AG04449 (cell line): ENCODE measurements around the gene PBX1.

Experiments used
- CTCF ChIA-PET: fragments of 350-600 bp; formaldehyde crosslinking; extraction: SDS; loops from one replicate; lab custom pipeline; 2021; ENCODE audit warnings: antibody characterized with exemption; lab: Yijun Ruan, JAX
- POLR2A ChIA-PET: fragments of 400-600, 350-600 bp; formaldehyde crosslinking; extraction: SDS; loops from one replicate; lab custom pipeline; 2020; ENCODE audit warnings: antibody characterized with exemption, inconsistent platforms; lab: Yijun Ruan, JAX
- DNase-seq: peaks from one replicate; pipeline ENCODE4 v3.0.0-alpha.2; 2010; ENCODE audit warnings: low read depth, low spot score
- H3K4me3 ChIP-seq: 2 replicates; pipeline ENCODE4 v1.5.1; 2011; ENCODE audit warnings: low read depth, mild to moderate bottlenecking, control low read depth, low read length
- TF ChIP-seq, protein P1 (sequence below): IDR thresholded peaks from one replicate; pipeline ENCODE4 v1.5.1; 2011; ENCODE audit warnings: mild to moderate bottlenecking, moderate library complexity, low read length, control low read depth, inconsistent platforms; ENCODE audit not compliant: insufficient read depth; ENCODE audit errors: missing control alignments

Gene PBX1

DNA sequence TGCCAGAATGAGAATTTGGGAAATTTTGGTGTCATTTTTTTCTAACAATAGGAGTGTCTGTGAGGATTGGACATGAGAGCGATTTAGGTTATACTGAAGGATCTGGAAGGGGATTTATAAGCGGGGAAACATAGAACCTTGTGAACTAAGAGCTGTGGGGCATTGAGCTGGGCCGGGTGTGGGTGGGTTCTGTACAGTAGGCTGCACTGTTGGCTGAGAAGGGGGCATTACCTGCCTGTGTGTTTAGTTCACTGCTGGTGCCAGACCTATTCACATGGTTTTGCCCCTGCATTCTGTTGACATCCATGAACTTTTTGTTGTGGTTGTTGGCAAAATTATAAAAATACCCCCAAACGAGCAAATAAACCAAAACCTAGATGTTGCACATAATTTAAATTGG lies 8.8 kb downstream of the PBX1 start:
- TF ChIP-seq, protein P1, sequence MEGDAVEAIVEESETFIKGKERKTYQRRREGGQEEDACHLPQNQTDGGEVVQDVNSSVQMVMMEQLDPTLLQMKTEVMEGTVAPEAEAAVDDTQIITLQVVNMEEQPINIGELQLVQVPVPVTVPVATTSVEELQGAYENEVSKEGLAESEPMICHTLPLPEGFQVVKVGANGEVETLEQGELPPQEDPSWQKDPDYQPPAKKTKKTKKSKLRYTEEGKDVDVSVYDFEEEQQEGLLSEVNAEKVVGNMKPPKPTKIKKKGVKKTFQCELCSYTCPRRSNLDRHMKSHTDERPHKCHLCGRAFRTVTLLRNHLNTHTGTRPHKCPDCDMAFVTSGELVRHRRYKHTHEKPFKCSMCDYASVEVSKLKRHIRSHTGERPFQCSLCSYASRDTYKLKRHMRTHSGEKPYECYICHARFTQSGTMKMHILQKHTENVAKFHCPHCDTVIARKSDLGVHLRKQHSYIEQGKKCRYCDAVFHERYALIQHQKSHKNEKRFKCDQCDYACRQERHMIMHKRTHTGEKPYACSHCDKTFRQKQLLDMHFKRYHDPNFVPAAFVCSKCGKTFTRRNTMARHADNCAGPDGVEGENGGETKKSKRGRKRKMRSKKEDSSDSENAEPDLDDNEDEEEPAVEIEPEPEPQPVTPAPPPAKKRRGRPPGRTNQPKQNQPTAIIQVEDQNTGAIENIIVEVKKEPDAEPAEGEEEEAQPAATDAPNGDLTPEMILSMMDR = no peak
- ChIA-PET CTCF (no interaction called here), POLR2A (no interaction called here)
- H3K4me3 ChIP-seq = no peak overlapping the region
- no peak for DNase-seq

DNA sequence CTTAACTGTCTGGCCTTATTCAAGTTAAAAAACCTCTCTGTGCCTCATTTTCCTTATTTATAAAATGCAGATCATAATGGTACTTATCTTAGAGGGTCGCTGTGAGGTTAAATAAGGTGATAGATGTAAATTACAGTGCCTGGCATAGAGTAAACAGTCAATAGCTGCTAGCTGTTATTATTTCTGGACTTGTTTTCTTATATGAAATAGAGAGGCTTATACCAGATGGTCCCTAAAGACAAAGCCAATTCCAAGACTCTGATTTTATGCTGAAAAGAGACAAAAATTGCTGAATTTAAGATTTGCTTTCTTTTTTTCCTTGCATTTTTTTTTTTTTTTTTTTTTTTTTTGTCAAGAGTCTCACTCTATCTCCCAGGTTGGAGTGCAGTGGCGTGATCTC lies 10.3 kb downstream of the PBX1 start:
- POLR2A ChIA-PET = no interaction called here
- CTCF ChIA-PET = no interaction called here
- TF ChIP-seq, protein P1 = no peak
- no peak for DNase-seq
- no peak overlapping the region for H3K4me3 ChIP-seq

DNA sequence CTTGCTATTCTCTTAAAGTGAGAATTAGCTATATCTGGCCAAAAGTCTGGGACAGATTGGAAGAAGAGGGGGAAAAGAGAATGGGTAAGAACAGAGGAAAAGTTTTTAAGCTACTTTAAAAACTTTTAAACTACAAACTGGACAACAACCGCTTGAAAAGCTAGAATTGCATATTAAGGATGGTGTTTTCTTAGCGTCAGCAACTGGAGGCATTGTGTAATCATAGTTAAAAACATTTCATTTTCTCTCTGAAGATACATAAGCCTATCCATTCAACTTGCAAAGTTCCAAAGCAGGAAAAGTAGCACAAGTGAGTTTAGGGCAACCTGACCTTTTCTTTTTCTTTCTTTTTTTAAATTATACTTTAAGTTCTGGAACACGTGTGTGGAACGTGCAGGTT lies 10.9 kb downstream of the PBX1 start:
- POLR2A ChIA-PET = no interaction called here
- DNase-seq = no peak
- CTCF ChIA-PET = no interaction called here

DNA sequence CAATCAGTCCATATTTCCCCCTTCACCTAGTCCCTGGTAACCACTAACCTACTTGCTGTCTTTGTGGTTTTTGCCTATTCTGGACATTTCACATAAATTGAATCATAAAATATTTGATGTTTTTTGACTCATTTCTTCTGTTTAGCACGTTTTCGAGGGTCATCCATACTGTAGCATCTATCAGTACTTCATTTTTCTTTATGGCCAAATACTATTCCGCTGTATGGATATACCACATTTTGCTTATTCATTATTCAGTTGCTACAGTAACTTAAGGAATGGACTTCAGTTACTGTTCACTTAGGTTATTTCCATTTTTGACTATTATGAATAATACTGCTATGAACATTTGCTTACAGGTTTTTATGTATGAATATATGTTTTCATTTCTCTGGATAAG lies 12.3 kb downstream of the PBX1 start:
- TF ChIP-seq, protein P1 = no peak
- no peak for DNase-seq
- ChIA-PET POLR2A (no interaction called here), CTCF (interaction anchor here (1.9 kb wide), 1 partner anchor 216 kb away, joined by 6 read pairs; no protein-coding TSS in a partner anchor)
- H3K4me3 ChIP-seq = no peak overlapping the region

More for the DNA sequence above, 10.9 kb downstream of the PBX1 start:
- TF ChIP-seq, protein P1 = no peak
- H3K4me3 ChIP-seq = no peak overlapping the region

DNA sequence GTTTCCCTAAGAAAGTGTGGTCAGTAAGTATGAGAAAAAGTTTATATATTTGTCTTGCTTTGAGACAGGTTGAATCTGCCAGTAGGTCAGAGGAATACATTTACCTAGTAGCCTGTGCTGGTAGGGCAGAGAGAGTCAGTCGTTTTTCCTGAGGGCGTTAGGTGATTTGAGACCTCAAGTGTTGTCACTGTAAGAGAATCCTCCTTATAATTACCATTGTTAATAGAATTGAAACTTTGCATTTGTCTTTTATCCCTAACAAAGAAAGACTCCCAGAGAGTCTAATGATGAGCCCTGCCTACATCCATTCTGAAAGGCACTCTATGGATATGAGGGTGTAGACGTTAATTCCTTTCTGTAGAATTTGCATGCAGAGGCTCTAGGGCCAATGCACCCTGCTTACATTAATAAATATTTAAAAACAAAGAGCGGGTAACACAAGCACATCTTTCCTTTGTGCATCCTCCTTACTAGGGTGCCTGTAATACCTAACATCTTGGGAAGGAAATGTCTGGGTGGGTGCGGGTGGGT lies 16.4 kb downstream of the PBX1 start:
- TF ChIP-seq, protein P1 = no peak
- ChIA-PET POLR2A (no interaction called here), CTCF (no interaction called here)
- no peak overlapping the region for H3K4me3 ChIP-seq
- DNase-seq = no peak

DNA sequence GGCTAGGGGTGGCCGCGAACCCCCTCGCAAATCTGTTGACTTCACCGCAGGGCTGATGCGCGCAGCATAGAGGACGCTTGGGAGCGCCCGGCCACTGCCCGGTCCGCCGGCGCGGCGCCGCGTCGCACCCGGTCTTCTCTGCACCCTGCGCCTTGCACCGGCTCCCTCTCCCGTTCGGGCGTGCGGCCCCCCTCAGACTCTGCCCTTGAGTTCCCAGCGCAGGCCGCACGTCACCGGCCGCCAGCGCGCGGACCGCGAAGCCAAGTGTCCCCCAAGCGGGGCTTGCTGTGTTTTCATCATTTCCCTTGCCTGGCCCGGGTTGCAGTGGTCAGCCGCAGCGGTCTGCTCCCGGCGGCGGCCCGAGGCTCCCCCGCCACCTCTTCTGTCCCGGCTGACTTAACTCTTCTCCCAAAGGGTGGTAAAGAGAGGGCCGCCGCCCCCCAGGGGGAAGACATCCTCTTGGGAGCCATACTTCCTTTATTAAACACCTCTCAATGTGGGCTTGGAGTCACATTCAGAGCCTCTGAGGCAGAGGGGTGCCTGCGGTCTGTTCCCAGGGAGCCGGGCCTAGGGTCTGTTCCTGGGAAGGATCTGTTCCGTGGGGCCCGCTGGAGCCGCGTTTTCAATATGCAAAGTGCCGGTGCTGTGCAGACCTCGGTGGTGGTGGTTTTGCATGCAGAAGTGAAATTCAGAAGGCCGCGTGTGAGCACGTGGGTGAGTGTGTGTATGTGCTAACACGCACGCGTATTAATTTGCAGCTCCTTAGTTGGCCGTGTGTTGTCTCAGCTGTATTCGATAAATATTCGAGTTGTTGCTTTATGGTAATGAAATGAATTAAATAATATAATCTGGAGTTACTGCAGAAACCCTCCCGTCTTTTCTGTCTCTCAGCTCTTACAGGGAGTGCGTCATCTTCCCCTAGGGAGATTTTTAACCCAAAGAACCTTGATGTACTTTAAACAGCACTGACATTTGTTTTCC lies 17.6 kb downstream of the PBX1 start:
- peak overlapping the region; percentile 23; the same call in 1 of the 2 replicates for H3K4me3 ChIP-seq
- CTCF ChIA-PET = interaction anchor here (0.8 to 1.6 kb wide), 3 partner anchors 41 to 211 kb away, joined by 3 to 5 read pairs (median 4); no protein-coding TSS in a partner anchor
- TF ChIP-seq, protein P1 = no peak
- DNase-seq = no peak
- POLR2A ChIA-PET = interaction anchor here (1.0 to 1.2 kb wide), 2 partner anchors 17 to 61 kb away, joined by 3 read pairs; partner anchors contain the start of gene PBX1
